Ovary (tissue), 3 donors: ENCODE measurements around the gene ATG14.

ENCODE experiments used
- EP300 ChIP-seq: sonication (generic); formaldehyde crosslinking; IDR thresholded peaks from one replicate; pipeline ENCODE4 v1.6.1; 2017; ENCODE audit warnings: antibody characterized with exemption
- POLR2A ChIP-seq: fragments of 450-650 bp; IDR thresholded peaks from one replicate; pipeline ENCODE4 v1.6.1; 2017; ENCODE audit warnings: antibody characterized with exemption, mild to moderate bottlenecking, moderate library complexity
- TF ChIP-seq, protein P1 (sequence below), 3 donors: fragments of 450-650 bp in 2 of 3; fragments of 200-600 bp in 1 of 3; IDR thresholded peaks; one replicate each; pipeline versions ENCODE4 v1.5.1 to v1.8.0; 2016 to 2022; ENCODE audit warnings: antibody characterized with exemption in 3 of 3, mild to moderate bottlenecking in 1 of 3
- donor health status: DM: no; HTN: no; CAD: no.

DNA sequence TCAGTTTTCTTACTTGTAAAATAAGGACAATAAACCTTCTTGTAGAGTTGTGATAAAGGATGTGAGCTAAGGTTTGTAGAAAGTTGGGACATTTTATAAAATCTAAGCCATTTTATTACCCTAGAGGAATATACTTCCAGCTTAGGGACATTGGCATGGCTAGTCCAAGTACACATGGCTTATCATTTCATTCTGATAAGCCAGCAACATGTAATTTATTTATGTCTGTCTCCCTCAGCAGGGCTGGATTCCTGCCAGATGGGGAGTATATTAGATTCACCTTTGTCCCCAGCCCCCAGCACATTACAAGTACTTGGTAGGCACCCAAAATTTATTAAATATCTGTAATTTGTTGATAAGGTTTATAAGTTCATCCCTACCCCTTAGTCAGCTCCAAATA is 6.3 kb upstream of the ATG14 start:
- TF ChIP-seq, protein P1, sequence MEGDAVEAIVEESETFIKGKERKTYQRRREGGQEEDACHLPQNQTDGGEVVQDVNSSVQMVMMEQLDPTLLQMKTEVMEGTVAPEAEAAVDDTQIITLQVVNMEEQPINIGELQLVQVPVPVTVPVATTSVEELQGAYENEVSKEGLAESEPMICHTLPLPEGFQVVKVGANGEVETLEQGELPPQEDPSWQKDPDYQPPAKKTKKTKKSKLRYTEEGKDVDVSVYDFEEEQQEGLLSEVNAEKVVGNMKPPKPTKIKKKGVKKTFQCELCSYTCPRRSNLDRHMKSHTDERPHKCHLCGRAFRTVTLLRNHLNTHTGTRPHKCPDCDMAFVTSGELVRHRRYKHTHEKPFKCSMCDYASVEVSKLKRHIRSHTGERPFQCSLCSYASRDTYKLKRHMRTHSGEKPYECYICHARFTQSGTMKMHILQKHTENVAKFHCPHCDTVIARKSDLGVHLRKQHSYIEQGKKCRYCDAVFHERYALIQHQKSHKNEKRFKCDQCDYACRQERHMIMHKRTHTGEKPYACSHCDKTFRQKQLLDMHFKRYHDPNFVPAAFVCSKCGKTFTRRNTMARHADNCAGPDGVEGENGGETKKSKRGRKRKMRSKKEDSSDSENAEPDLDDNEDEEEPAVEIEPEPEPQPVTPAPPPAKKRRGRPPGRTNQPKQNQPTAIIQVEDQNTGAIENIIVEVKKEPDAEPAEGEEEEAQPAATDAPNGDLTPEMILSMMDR (IDR thresholded peaks at IDR 0.05) = no peak
- TF ChIP-seq POLR2A (no peak), EP300 (no peak)
